Ramos (cell line): ENCODE results near the gene TMEM129.

Source experiments
- in situ Hi-C: fragments of 300-500 bp; cut with MboI; formaldehyde crosslinking; loops from one replicate; pipeline ENCODE4 v1.14.3; 2022; ENCODE audit warnings: low sequenced_read_pairs; ENCODE audit not compliant: unreplicated experiment

Gene TMEM129, protein sequence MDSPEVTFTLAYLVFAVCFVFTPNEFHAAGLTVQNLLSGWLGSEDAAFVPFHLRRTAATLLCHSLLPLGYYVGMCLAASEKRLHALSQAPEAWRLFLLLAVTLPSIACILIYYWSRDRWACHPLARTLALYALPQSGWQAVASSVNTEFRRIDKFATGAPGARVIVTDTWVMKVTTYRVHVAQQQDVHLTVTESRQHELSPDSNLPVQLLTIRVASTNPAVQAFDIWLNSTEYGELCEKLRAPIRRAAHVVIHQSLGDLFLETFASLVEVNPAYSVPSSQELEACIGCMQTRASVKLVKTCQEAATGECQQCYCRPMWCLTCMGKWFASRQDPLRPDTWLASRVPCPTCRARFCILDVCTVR

GRCh38 chr4:1721003-1721665 lies at the start of gene TMEM129, which contains the start of gene TACC3:
TSS of gene TMEM129 (minus strand) at chr4:1721323. CDS start at chr4:1720837, 486 bp downstream.
TSS of gene TACC3 (plus strand) at chr4:1721521. CDS start at chr4:1723422, 1,901 bp downstream.
- in situ Hi-C loops = loop anchor here (25.0 kb wide), 1 partner anchor 1366 kb away; no protein-coding TSS in a partner anchor

DNA sequence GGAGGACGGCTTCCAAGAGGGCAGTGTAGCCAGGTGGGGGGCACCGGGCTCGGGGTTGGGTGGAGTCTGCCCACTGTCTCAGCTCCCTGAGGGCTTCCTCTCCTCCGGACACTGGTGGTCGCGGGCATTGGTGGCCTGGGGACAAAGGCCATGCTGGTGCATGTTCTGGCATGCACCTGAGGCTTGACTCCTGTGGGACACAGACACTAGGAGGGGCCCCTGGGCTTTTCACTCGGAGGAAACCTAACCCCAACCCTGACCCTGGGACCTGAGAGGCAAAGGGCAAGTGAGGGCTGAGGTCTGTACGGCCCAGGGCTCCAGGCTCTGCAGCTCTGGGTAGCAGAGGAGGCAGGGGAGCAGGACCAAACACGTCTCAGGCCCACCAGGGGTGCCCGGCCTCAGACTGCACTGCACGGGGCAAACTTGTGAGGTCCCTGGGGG lies 49.7 kb upstream of the TMEM129 start:
- in situ Hi-C loops = no loop called here

DNA sequence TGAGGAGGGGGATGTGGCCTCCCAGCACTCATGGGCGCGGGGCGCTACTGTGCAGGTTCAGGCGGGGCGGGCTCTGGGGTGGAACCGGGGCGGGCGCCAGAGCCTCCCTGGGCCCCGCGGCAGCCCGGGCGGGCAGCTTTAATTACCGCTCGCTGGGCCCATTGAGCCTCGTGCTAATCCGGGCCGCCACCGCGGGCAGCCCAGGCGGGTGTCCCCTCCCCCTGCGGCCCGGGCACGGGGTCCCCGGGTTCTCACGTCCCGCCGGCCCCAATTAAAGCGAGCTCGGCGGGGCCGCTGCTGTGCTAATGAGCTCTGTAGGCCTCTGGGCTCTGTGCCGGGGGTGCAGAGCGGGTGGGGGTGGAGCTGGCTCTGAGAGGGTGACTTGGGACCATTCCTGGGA lies 49.1 kb upstream of the TMEM129 start:
- in situ Hi-C loops = no loop called here

DNA sequence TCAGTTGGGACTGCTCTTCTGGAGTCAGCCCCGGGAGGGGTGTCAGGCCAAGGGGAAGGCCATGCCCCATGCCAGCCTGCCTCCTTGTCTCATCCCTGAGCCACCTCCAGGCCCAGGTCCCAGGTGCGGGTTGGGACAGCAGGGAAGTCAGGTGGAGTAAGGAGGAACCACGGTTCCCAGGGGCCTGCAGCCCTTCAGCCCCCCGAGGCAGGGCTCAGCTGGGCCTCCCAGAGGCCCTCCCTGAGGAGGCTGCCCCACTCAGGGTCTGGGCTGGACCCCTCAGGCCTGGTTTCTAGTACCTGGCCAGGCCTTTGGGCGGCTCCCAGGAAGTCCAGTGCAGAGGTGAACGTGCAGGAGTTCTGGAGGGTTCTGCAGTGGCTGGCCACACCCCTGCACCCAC lies 48.6 kb upstream of the TMEM129 start:
- in situ Hi-C loops = no loop called here

DNA sequence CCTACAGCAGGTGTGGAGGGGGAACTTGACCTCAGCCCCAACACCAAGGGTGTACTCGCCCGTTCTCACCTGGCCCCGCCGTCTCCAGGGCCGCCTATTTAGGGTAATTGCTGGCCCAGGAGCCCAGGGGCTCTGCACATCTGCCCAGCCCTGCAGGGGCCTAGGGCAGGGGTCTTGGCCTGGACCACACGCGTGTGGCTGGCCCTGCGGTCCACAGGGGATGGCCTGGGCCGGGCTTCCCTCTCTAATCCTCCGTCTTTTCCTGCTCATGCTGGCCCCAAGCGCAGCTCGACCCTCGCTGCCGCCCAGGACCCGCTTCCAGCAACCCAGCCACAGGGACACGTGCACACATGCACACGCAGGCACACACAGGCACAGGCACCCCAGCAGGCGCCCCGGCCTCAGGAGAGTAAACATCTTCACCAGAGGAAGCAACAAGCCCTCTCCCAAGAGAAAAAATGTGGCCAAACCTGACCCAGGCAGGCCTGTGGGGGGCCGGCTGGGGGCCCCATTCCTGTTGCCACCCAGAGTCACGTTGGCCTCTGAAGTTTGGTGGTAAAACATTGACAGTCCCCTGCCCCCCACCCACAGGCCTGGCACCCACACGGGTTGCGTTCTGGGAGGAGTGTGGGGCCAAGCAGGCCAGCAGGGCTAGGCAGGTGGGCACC lies 47.4 kb upstream of the TMEM129 start:
- in situ Hi-C loops = no loop called here

GRCh38 chr4:1767770-1768366 lies 46.7 kb upstream of the TMEM129 start:
- in situ Hi-C loops = no loop called here

DNA sequence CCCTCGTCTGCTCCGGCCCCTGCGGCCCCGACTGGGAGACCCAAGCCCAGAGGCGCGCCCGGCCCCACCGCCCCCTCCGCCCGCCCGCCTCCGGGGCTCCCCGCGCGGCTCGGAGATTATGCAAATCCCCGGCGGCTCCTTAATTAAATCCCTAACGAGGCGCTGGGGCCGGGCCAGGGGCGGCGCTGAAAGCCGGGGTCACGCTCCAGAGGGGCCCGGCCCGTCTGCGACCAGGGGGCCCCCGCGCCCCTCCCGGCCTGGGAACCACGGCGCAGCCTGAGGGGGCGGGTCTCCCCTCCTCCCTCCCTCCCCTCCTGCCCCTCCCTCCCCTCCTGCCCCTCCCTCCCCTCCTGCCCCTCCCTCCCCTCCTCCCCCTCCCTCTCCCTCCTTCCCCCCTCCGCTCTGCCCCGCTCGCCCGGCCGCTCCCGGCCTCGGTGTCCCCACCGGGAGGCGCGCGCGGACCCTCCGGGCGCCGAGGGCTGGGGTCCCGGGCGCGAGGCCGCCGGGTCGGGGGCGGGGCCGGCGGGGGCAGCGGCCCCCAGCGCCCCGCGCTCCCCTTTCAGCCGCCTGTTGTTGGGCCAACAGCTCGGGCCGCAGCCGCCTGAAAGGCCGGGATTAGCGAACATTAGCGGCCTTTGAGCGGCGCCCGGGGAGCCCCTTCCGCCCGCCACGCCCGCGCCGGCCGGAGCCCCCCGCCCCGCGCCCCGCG lies 46.1 kb upstream of the TMEM129 start:
- in situ Hi-C loops = no loop called here

- in situ Hi-C loops = no loop called here
Measured at GRCh38 chr4:1766106-1767060, 45.3 kb upstream of the TMEM129 start.

GRCh38 chr4:1765409-1766072 lies 44.4 kb upstream of the TMEM129 start:
- in situ Hi-C loops = no loop called here

GRCh38 chr4:1764670-1765069 lies 43.5 kb upstream of the TMEM129 start:
- in situ Hi-C loops = no loop called here

GRCh38 chr4:1763550-1764080 lies 42.5 kb upstream of the TMEM129 start:
- in situ Hi-C loops = no loop called here

- in situ Hi-C loops = no loop called here
Measured at GRCh38 chr4:1763070-1763549, 42.0 kb upstream of the TMEM129 start.

GRCh38 chr4:1762264-1763010 lies 41.3 kb upstream of the TMEM129 start:
- in situ Hi-C loops = no loop called here

DNA sequence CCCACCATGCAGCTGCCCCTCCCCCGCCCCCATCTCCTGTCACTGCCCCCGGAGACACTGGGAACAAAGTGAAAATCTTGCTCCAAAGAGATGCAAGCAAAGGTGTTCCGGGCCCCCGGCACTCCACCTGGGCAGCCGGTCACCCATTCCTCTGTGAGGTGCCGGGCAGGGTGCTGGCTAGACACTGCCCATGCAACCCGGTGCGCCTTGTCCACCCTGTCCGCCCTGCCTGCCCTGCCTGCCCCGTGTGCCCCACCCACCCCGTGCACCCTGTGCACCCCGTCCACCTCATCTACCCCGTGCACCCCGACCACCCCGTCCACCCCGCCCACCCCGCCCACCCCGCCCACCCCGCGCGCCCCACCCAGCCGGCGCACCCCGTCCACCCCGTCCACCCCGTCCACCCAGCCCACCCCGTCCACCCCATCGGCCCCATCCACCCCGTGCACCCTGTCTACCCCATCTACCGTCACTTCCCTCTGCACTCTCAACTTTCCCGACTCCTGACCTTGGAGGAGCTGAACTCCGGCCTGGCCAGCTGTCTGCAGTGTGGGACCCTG lies 40.1 kb upstream of the TMEM129 start:
- in situ Hi-C loops = no loop called here

GRCh38 chr4:1760521-1761071 lies 39.5 kb upstream of the TMEM129 start:
- in situ Hi-C loops = no loop called here

DNA sequence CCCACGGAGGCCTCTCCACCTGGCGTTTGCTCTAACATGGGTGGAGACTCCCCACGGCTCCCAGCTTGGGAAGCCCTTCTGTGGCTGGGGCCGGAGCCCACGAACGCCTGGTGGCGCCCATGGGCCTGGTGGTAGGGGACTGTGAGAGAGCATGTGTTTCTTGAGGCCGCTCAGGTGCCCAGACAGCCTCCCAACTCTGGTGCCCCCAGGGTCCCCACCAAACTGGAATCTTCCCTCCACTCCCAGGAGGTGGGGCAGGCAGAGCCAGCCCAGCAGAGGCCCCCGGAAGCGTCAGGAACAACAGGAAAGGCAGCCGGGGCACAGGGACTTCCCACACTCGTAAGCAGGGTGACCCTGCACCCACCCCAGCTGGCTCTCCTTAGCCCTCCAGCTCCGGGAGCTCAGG lies 38.7 kb upstream of the TMEM129 start:
- in situ Hi-C loops = loop anchor here (10.0 kb wide), 1 partner anchor 145 kb away; no protein-coding TSS in a partner anchor
